RCC 7860 (cell line): ENCODE data around the gene ZDHHC9.
"Not testable (repeated sequence)": the region's sequence is repeated elsewhere in the genome, so short reads cannot be mapped to it uniquely, and the experiment has no call there.

Source experiments
- DNase-seq: peaks from one replicate; pipeline ENCODE4 v3.0.0-alpha.2; 2015; ENCODE audit warnings: low spot score
- FAIRE-seq: peaks from 2 replicates; lab custom pipeline; 2012; peaks lifted over from hg19 to GRCh38; lab: Jason Lieb, UNC

The ZDHHC9 gene

DNA sequence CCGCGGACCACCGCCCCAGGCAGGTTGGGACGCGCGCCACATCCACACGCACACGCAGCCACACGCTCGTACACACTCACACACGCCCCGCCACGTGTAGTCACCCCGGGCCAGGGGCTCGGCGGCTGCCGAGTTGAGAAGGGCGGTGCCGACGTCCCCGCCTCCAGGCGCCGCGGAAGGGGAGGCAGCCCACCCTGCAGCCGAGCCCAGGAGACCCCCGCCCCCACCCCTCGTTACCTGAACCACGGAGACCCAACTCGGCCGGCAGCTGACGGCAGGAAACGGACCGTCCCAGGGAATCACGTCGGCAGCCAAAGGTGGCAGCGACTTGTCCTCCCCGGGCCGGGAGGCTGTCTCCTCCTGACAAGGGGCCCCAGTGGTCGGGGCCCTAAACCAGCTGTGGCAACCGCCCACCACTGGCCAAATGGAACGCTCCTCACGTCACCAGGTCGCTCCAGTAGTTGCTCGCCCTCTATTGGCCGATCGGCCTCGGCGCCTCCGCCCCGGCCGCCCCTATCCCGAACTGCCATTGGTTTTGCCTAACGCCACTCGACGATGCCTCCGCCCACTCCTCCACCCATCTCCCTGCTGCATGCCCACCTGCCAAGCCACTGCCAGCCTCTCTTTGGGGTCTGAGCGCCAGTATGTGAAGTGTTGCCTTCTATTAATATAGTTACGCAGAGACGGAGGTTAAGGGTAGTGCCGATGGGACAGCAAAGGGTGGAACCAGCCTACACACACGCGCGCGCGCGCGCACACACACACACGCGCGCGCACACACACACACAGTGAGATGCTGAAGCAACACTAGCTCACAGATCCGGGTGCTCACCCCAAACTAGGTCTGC is at the start of gene ZDHHC9:
TSS of gene ZDHHC9 (minus strand) at position 428 of the 848 bp plus-strand sequence. CDS start 1,941 bp downstream, outside the sequence.
- DNase-seq = peak; percentile 69
- FAIRE-seq = peak; percentile 30

DNA sequence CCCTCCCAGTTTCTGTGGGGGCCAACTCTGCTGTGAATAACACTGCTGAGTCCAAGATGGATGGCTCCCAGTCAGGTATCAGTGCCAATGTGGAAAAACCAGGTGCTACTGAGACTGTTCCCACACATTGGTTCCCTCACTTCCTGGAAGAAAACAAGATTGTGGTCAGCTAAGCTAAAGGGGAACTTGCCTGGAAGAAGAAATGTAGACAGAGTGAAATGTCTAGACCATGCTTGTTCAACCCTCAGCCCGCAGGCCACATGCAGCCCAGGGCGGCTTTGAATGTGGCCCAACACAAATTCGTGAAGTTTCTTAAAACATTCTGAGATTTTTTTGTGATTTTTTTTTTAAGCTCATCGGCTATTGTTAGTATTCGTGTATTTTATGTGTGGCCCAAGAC is 33.7 kb upstream of the ZDHHC9 start:
- FAIRE-seq = no peak
- DNase-seq = no peak

DNA sequence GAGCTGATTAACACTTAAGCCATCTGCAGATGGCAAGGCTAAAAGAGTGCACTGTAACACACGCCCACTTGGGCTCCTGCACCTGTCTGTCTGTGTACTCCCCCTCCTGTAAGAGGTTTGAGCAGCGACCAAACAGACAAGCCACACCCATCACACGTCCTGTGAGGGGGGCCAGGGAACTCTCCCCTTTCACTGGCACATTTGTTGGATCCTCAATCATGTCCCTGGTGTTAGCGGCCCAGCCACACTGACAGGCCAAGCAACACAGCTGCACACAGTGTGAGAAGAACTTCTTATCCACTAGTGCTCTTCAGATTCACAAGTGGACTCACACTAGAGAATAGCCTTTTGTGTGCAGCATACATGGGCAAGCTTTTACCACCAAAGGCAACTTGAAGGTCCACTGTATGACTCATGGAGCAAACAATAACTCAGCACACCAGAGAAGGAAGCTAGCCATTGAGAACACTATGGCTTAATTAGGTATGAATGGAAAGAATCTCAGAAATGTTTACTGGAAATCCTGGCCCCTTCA is 33.2 kb upstream of the ZDHHC9 start:
- no peak for FAIRE-seq
- DNase-seq = peak; percentile 32

DNA sequence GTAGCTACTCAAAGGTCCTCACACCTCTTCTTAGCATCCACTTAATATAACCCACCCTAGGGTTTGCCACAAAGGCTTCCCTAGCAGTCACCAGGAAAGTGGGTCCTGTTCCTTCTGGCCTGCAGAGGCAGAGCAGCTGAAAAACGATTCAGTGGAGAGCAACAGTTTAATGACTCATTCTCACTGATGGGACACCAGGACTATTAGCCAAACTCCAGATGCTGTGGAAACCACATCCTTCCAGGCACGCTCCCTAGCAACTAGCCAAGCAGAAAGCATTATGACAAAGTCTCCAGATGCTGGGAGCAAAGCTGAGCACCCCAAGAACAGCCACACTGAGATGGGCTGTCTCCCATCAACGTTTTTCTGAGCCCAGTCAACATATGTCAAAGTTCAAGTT is 32.0 kb upstream of the ZDHHC9 start:
- DNase-seq (peak; percentile 61), FAIRE-seq (peak; percentile 49)

DNA sequence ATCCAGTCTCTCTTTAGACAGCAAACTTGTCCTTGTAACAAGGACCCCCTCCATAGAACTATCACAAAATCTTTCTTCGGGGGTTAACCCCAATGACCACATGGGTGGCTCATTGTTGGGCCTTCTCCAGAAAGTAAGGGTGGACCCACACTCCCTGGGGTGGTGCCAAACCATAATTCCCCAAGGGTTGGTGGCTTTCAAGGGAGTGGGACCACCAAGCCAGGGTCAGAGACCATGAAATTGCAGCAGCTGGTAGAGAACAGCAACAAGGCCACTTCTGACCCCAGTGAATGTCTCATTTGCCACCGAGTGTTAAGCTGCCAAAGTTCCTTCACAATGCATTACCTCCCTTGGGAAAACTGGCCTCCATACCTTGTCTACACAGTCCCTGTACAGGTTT is 28.8 kb upstream of the ZDHHC9 start:
- no peak for DNase-seq

DNA sequence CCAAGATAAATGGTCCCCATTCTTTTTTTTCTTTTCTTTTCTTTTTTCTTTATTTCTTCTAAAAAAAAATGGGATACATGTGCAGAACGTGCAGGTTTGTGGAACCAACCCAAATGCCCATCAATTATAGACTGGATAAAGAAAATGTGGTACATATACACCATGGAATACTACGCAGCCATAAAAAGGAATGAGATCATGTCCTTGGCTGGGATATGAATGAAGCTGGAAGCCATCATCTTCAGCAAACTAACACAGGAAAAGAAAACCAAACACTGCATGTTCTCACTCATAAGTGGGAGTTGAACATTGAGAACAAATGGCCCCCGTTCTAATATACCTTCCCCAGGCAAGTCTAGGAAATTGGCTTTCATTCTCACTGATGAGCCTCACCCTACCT is 22.6 kb upstream of the ZDHHC9 start:
- not testable (repeated sequence) for FAIRE-seq, DNase-seq

More for the DNA sequence above, 28.8 kb upstream of the ZDHHC9 start:
- FAIRE-seq = no peak

DNA sequence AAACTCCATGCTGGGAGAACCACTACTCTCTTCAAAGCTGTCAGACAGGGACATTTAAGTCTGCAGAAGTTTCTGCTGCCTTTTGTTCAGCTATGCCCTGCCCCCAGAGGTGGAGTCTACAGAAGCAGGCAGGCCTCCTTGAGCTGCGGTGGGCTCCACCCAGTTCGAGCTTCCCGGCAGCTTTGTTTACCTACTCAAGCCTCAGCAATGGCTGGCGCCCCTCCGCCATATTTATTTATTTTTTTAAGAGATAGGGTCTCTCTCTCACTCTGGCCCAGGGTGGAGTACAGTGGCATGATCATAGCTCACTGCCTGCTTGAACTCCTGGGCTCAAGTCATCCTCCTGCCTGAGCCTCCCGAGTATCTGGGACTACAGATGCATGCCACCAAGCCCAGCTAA is 15.4 kb upstream of the ZDHHC9 start:
- DNase-seq, FAIRE-seq: not testable (repeated sequence)

DNA sequence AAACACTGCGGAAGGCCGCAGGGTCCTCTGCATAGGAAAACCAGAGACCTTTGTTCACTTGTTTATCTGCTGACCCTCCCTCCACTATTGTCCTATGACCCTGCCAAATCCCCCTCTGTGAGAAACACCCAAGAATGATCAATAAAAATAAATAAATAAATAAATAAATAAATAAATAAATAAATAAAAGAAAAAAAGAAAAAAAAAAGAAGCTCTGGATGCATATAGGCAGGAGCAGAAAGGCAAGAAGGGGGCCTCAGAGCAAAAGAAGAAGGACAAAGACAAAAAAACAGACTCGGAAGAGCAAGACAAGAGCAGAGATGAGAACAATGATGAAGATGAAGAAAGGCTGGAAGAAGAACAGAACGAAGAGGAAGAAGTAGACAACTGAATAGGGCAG is 8.1 kb upstream of the ZDHHC9 start:
- DNase-seq, FAIRE-seq: not testable (repeated sequence)

DNA sequence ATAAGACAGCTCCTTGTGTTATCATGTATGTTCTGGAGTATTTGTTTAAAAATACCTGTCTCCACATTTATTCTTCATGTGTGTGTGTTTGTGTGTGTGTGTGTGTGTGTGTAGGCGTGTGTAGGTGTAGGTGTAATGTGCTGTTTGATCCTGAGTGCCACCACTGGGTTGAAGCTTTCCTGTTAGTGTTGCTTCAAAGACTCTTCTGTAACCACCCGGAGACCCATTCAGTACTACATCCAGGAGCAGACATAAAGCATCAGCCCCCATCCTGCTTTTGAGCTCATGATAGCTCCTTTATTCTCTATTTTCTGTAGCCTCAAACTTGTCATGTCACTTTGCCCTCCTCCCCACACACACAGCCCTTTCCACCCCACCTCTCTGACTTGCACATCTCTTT is 3.0 kb upstream of the ZDHHC9 start:
- FAIRE-seq (no peak), DNase-seq (no peak)

DNA sequence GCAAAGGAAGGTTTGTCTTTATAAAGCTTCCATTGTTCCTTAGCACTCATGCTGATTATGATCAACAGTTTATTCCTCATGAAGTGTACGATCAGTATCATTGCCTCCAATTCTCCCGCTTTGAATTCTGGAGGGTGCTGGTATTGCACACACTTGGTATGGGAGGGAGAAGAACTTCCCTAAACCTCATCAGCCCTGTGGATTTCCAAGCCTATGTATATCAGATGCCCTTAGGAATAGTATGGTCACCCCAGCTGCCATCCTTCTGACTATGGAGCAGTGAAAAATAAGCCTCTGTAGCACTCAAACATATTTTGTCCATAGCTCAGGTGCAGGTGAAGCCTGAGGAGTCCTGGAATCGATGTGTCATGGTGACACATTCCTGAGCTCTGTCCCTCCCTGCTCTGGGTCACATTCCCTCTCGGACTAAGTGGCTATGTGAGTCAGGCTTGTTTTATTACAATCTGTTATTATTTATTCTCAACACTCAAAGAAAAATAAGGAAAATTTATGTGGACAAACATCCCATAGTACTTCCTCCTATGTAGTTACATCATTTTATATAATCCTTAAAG is 2.0 kb upstream of the ZDHHC9 start:
- DNase-seq = no peak
- no peak for FAIRE-seq

DNA sequence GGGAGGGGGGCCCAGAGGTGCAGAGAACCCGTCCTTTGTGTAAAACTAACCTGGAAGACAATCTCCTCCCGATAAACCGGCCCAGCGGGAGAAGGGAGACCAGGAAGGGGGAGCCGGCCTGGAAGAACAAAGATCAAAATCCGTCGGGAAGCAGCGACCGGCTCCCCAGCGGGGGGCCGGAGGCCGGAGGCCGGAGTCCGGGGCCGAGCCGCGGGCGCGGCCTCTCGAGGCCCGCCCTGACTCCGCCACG is 552 bp downstream of the ZDHHC9 start:
- FAIRE-seq = no peak
- DNase-seq = no peak

DNA sequence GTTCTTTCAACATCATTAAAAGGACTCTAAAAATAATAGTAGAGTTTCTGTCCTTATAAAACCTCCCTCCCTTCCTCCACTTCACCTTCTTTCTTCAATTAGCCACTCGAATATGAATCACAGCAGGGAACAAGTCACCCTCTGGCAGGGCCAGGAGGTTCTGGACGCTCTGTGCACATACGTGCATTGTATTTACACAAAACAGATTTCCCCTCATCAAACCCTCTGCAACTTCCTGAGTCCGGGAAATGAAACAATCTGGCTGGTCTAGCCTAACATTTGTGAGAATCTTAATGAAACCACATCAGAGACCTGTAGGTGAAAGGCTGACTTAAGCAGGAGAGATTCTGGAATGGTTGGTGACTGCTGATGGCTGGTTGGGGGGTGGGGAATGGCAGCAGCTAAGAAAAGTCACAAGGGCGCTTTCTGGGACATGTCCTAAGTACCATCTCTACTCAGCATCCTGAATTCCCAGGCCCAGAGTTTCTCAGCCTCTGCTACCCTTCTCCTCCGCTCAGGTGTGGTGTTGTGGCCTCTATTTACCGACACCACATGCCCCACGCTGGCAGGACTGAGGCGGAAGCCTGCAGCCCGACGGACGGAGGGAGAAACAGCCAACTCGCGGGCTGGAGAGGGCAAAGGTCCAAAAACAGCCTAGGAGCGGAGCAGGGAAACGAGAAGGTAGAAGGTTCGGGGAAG is 1.0 kb downstream of the ZDHHC9 start:
- no peak for FAIRE-seq
- no peak for DNase-seq

DNA sequence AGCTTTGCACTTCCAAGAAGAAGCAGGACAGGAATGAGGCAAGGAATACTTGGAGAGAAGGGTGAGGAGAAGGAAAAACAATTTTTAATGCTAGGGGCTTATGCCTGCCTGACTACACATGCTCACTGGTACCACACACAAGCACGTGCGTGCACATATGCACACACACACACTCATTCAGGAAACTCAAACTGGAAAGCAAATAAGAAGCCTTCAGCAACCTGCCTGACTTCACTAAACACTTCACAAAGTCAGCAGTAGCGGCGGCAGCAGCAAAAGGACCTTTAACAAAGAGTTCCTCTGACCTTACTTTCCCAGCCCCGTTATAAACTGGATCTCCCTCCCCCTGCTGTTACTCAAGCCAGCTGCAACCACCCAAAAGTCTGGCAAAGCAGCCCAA is 3.3 kb downstream of the ZDHHC9 start:
- FAIRE-seq = no peak

DNA sequence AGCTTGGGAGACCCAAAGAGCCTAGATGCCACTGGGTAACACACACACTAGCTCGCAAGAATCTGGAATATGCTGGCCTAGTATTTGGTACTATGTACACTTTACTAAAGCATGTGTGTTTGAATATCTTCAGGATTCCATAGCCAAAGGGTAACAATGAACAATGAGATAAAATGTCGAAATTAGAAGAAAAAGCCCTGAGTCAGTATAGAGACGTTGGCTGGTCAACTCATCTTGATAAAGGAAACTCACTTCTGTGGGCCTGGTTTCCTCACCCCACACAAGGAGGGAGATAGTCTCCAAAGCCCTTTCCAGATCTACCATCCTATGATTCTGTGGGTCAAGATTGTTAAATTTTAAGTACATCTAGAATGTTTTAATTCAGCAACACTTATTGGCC is 6.9 kb downstream of the ZDHHC9 start:
- FAIRE-seq (no peak), DNase-seq (no peak)

More for the DNA sequence above, 3.3 kb downstream of the ZDHHC9 start:
- DNase-seq = no peak

DNA sequence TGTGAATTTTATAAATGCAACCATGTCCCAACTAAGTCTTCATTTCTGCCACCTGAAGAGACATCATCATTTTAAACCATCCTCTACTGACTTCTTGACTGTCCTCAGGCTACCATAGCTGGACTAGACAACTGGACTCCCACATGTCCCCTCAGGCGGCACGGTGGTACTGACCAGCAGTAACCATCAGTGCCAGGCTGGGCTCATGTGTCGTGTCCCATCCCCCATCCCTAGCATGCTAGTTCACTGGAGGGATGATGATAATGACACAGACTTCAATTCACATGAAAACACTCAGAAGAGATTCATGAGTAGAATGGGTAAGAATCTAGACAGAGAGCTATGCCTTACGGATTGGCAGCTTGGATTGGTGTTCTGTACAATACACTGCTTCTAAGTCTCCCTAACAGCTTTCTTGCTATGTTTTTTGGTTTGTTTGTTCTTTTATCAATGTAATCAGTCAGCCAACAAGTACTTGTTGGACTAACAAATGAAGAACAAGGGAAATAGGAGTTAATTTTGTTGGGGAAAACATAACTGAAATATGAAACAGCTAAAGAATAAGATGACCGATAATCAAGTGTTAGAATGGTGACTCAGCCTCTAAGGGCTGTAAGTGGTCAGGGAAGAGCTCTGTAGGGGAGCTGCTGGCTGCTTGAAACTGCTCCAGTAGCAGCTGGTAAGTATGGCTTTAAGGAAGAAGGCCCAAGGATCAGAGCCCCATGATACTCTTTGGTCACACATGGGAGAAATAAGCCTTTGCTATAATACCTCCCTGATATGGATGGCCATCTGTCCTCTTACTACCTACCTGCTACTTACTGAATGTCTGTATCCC is 10.3 kb downstream of the ZDHHC9 start:
- FAIRE-seq = peak; percentile 60
- DNase-seq = peak; percentile 8

DNA sequence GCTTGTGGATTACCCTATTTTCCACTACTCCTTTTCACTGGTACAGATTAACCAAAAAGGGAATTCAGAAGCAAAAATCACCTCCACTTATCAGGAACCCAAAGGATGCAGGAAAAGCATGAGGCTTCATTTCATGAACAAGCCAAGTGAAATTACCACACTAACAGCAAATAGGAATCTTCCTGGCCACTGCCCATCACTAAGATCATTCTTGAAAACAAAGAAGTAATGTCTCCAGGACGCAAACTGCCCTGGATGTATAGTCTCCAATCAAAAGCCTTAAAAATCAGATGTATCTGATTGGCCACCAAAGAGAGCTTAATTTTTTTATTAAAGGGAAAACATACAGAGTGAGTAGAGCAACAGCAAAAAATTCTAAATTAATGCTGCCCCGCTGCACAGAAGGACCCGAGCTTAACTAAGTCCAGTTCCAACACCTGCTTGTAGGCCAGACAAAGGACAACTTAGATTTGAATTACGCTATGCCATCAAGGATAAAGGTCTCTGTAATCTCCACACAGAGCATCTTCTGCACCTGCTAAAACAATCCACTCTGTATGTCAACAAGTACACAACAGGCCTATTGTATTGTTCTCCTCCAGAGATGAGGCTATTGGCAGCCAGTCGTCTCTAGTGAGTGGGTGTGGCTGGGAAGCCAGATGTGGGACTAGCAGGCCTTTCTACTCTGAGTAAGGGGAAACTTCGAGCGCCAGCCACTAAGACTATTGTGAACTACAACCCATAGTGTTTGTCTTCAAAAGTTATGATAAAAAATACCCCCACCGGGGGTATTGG is 12.4 kb downstream of the ZDHHC9 start:
- DNase-seq = no peak
- no peak for FAIRE-seq

DNA sequence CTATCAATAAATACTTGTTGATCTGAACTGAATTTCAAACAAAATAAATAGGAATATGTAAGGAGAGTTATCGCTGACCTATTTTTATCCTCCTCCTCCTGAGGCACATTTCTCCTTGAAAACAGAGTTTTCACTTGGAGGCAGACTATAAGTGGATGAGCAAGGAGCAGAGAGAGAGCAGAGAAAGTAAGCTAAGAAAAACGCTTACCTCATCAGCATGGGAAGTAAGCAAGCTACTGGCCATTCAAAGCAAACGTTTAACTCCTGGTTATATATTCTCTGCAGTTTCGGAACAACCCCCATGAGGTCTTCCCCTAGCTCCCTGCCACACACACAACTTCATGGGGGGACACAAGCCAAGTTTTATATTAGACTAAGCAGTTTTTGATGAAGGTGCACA is 13.2 kb downstream of the ZDHHC9 start:
- no peak for FAIRE-seq
- no peak for DNase-seq

DNA sequence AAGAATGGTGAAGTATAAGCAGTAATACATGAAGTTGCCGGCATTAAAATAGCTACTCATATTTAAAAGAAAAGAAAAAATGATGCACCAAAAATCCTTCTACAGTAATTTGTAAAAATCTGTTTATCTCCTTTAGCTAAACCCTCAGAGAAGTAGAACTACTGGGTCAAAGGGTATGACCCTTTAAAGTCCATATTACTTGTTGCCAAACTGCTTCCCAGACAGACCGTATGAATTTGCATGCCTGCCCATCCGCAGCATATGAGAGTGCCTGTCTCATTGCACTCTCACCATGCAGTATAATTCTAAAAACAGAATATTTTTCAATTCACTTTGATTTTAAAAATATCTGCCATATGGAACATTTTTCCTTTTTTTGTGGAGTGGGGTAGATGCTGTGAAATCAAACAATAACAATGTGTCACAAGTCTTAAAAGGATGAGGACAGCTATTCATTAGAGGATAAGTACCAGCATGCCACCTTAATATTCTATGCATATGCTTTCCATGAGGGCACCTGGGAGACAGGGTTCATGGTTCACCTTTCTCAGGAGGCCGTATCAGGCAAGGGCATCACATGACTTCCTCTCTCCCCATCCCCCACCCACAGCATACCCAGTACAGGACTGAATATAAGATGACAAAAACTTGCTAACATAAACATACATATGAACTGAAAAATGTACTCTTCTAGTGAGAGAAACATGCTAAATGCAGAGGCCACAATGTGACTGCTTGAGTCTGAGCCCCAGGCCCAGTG is 17.8 kb downstream of the ZDHHC9 start:
- DNase-seq = no peak
- no peak for FAIRE-seq

DNA sequence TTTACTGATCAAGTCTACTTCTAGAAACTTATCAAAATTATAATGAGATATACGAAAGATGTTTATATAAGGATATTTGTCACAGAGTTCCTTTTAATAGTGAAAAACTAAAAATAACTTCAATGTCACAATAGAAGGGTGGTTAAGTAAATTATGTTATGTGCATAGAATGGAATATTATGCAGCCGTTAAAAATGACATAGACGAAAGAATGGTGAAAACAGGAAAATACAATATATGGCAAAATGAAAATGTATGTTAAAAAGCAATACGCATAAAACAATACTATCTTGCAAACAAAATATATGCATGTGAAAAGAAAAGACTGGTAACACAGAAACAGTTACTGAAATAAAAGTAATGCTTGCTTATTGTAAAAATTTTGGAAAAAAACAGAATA is 19.1 kb downstream of the ZDHHC9 start:
- FAIRE-seq = no peak
- DNase-seq = no peak
